Prostate gland (tissue), 2 donors: ENCODE measurements around the gene KCNC1.

ENCODE experiments used
- POLR2A ChIP-seq: fragments of 450-650 bp; IDR thresholded peaks from one replicate; pipeline ENCODE4 v1.6.1; 2016; ENCODE audit warnings: antibody characterized with exemption, mild to moderate bottlenecking
- POLR2AphosphoS5 ChIP-seq: sonication (generic); formaldehyde crosslinking; IDR thresholded peaks from one replicate; pipeline ENCODE4 v1.6.1; 2017; ENCODE audit warnings: antibody characterized with exemption
- TF ChIP-seq, protein P1 (sequence below), 4 experiments: fragments of 200-600 bp in 2 of 4; fragments of 450-650 bp in 2 of 4; sonication (generic) in 2 of 4; IDR thresholded peaks; 1 replicate in 3 of 4; 2 replicates in 1 of 4; pipeline ENCODE4 v1.5.1; 2016 to 2019; ENCODE audit warnings: antibody characterized with exemption in 4 of 4, mild to moderate bottlenecking in 2 of 4, moderate library complexity in 2 of 4

- TF ChIP-seq, protein P1, sequence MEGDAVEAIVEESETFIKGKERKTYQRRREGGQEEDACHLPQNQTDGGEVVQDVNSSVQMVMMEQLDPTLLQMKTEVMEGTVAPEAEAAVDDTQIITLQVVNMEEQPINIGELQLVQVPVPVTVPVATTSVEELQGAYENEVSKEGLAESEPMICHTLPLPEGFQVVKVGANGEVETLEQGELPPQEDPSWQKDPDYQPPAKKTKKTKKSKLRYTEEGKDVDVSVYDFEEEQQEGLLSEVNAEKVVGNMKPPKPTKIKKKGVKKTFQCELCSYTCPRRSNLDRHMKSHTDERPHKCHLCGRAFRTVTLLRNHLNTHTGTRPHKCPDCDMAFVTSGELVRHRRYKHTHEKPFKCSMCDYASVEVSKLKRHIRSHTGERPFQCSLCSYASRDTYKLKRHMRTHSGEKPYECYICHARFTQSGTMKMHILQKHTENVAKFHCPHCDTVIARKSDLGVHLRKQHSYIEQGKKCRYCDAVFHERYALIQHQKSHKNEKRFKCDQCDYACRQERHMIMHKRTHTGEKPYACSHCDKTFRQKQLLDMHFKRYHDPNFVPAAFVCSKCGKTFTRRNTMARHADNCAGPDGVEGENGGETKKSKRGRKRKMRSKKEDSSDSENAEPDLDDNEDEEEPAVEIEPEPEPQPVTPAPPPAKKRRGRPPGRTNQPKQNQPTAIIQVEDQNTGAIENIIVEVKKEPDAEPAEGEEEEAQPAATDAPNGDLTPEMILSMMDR (IDR thresholded peaks at IDR 0.05), result no peak
- TF ChIP-seq POLR2A (no peak), POLR2AphosphoS5 (no peak)
Measured at GRCh38 chr11:17774232-17775034, 39.9 kb downstream of the KCNC1 start.
